ENCODE results near the gene FBXW8. TPM values are rescaled to one million over a fixed set of nuclear protein-coding genes. Genes with fewer than 3 reads are reported as not detected.
A peak's percentile ranks its signal among the peaks of the same experiment; 100 is the strongest.

Gene FBXW8
- total RNA-seq, 4 donors from 2014 or later, result 7.8 to 29.9 (median 10.3) TPM

DNA sequence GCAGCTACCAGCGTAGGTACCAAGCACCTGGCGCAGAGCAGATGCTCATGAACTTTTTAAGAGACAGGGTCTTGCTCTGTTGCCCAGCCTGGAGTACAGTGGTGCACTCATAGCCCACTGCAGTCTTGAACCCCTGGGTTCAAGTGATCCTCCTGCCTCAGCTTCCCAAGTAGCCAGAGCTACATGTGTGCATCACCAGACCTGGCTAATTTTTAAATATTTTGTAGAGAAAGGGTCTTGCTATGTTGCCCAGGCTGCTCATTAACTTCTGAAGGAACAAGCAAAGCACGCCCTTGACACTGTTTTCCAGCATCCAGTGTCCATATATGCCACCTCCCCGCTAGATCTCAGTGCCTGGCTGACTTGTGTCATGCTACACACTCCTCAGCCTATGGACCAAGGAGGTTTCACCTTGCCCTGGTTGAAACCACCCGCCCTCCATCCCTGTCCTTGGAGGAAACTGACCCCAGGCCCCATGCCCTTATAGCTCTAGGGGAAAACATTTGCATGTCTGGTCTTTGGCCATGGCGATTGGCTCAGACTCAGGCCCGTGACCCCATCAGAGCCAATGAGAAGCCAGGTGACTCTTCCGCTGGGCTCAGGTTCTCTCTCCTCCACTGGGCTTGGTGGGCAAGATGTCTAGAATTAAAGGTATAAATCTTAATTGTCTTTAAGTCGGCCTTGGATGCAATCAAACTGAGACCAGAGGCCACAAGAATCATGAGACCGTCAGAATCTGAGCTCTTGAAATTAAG, 162.2 kb downstream of the FBXW8 start:
- Histone ChIP-seq H3K27ac (no peak overlapping the region), H3K4me3 (no peak overlapping the region), H3K27me3 (no peaks in the 10 kb centered on the region), H3K36me3 (no peaks in the 10 kb centered on the region), H3K9me3 (no peaks in the 10 kb centered on the region), H3K4me1 (no peaks in the 10 kb centered on the region)
- intact Hi-C loops (cut with DNase I; ENCODE audit: low total_unique reads), result no loop called here
- in situ Hi-C loops (cut with MboI; ENCODE audit: low pct_ligation_motif_present in 1 of 4, low pct_unique_long_range_greater_than_20kb in 1 of 4, low sequenced_read_pairs in 3 of 4), result no loop called here
- TF ChIP-seq POLR2AphosphoS5 (IDR thresholded peaks at IDR 0.05), result no peak
- TF ChIP-seq EP300 (IDR thresholded peaks at IDR 0.05; ENCODE audit: low read depth), result no peak
- no peak for TF ChIP-seq CTCF (IDR thresholded peaks at IDR 0.05)
- no peak for TF ChIP-seq POLR2A (IDR thresholded peaks at IDR 0.05)
- WGBS, 2 donors (ENCODE audit: low coverage in 1 of 2), result 47 to 86% methylated on average over 2 to 10 of the region's 10 CpGs
- no peak for DNase-seq

DNA sequence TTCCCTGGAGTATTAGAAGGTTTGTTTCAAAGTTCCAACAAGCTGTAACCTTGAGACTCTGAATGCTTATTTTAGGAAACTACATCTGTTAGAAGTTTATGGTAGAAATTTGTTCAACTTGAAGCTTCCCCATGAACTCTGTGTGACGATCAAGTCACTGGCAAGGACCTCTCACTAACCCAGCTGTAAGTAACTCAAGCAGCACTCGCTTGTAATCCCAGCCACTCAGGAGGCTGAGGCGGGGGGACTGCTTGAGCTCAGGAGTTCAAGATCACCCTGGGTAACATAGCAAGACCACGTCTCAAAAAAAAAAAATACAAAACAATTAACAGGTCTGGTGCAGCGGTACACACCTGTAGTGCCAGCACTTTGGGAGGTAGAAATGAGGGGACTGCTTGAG, 162.9 kb downstream of the FBXW8 start:
- intact Hi-C loops (cut with DNase I; ENCODE audit: low total_unique reads), result no loop called here

DNA sequence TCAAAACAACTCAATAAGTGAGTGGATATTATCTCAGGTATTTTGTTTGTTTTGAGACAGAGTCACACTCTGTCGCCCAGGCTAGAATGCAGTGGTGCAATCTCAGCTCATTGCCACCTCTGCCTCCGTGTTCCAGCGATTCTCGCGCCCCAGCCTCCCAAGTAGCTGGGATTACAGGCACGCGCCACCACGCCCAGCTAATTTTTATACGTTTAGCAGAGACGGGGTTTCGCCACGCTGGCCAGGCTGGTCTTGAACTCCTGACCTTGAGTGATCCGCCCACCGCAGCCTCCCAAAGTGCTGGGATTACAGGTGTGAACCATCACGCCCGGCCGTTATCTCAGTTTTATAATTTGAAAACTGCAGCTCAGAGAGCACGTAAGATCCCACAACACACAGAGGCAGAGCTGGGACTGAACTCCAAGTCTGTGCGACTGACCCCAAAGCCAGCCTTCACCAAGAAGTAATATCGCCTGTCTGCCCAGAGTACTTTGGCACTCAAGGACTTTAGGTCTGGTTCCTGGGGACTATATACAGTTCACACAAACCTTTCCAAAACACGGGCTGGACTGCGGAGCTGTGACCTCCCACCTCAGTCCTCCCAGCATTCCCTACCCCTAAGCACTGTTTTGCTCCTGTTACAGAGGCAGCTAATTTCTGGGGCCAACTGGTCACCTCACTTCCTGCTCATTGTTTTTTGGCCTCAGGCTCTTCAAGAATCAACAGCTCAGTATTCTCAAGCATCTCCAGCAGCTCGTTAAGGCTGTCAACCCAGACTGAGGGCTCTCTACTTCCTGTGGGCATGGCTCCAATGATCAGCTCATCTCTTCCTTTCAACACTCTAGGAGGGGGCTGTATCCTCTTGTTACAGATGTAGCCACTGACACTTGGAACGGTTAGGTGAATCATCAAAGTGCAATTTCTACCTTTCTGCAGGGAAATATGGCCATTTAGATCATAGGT, 165.9 kb downstream of the FBXW8 start:
- TF ChIP-seq CTCF (IDR thresholded peaks at IDR 0.05), result no peak
- no peak for TF ChIP-seq POLR2AphosphoS5 (IDR thresholded peaks at IDR 0.05)
- TF ChIP-seq EP300 (IDR thresholded peaks at IDR 0.05; ENCODE audit: low read depth), result no peak
- TF ChIP-seq POLR2A (IDR thresholded peaks at IDR 0.05), result no peak
- Histone ChIP-seq H3K36me3 (no peaks in the 10 kb centered on the region), H3K27me3 (no peaks in the 10 kb centered on the region), H3K27ac (no peak overlapping the region), H3K9me3 (no peaks in the 10 kb centered on the region), H3K4me3 (no peak overlapping the region), H3K4me1 (no peaks in the 10 kb centered on the region)
- no peak for DNase-seq
- in situ Hi-C loops (cut with MboI; ENCODE audit: low pct_ligation_motif_present in 1 of 4, low pct_unique_long_range_greater_than_20kb in 1 of 4, low sequenced_read_pairs in 3 of 4), result no loop called here
- 85 to 88% methylated on average over 9 to 24 of the region's 24 CpGs for WGBS, 2 donors (ENCODE audit: low coverage in 1 of 2)
- intact Hi-C loops (cut with DNase I; ENCODE audit: low total_unique reads), result no loop called here

More for the DNA sequence above, 162.9 kb downstream of the FBXW8 start:
- no peak for DNase-seq
- no peaks in the 10 kb centered on the region for H3K4me1 ChIP-seq
- H3K4me3 ChIP-seq, result no peak overlapping the region
- H3K9me3 ChIP-seq, result no peaks in the 10 kb centered on the region
- TF ChIP-seq CTCF (IDR thresholded peaks at IDR 0.05), result no peak
- TF ChIP-seq POLR2AphosphoS5 (IDR thresholded peaks at IDR 0.05), result no peak
- no peak for TF ChIP-seq POLR2A (IDR thresholded peaks at IDR 0.05)
- no peak for TF ChIP-seq EP300 (IDR thresholded peaks at IDR 0.05; ENCODE audit: low read depth)
- WGBS, 2 donors (ENCODE audit: low coverage in 1 of 2), result 75% methylated on average over 5 of the region's 5 CpGs; no CpG with 5 or more reads in 1 of the 2 donors
- H3K27ac ChIP-seq, result peak overlapping the region in 2 of 4 donors; percentile 16 to 25
- no peaks in the 10 kb centered on the region for H3K36me3 ChIP-seq
- in situ Hi-C loops (cut with MboI; ENCODE audit: low pct_ligation_motif_present in 1 of 4, low pct_unique_long_range_greater_than_20kb in 1 of 4, low sequenced_read_pairs in 3 of 4), result no loop called here
- H3K27me3 ChIP-seq, result no peaks in the 10 kb centered on the region

DNA sequence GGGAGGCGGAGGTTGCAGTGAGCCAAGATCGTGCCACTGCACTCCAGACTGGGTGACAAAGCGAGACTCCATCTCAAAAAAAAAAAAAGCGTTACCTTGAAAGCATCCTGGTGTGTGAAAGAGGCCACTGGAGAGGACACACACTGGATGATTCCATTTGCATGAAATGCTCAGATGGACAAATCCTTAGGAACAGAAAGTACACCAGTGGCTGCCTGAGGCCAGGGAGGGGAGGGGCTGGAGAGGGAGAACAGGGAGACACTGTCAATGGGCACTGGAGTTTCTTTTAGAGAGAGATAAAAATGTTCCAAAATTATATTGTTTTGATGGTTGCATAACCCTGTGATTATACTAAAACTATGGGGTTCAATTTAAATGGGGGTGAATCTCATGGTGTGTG, 168.7 kb downstream of the FBXW8 start:
- Histone ChIP-seq H3K27me3 (no peaks in the 10 kb centered on the region), H3K4me3 (no peak overlapping the region), H3K36me3 (no peaks in the 10 kb centered on the region), H3K27ac (no peak overlapping the region), H3K9me3 (no peaks in the 10 kb centered on the region), H3K4me1 (no peaks in the 10 kb centered on the region)
- no peak for DNase-seq
- 93 to 96% methylated on average over 4 of the region's 4 CpGs for WGBS, 2 donors (ENCODE audit: low coverage in 1 of 2)
- intact Hi-C loops (cut with DNase I; ENCODE audit: low total_unique reads), result no loop called here
- in situ Hi-C loops (cut with MboI; ENCODE audit: low pct_ligation_motif_present in 1 of 4, low pct_unique_long_range_greater_than_20kb in 1 of 4, low sequenced_read_pairs in 3 of 4), result no loop called here
- no peak for TF ChIP-seq POLR2AphosphoS5 (IDR thresholded peaks at IDR 0.05)
- TF ChIP-seq POLR2A (IDR thresholded peaks at IDR 0.05), result no peak
- no peak for TF ChIP-seq EP300 (IDR thresholded peaks at IDR 0.05; ENCODE audit: low read depth)
- TF ChIP-seq CTCF (IDR thresholded peaks at IDR 0.05), result no peak

All from transverse colon (tissue), 4 donors.